ENCODE measurements around the gene GGNBP2.

The GGNBP2 gene

DNA sequence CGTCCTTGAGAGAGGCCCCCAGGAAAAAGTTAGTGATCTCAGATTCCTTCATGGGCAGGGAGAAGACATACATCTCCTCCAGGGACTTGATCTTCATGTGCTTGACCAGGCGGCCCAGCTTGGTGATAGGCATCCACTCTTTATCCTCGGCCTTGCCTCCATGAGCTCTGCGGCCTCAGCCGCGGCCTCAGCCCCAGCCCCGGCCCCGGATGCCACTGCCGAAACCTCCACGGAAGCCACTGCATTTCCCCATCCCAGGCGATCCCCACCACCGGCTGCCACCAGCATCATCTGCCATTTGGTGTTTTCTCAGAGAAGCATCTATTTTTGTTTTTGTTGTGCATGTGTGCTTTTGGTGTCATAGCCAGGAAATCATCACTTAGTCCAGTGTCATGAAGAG is 30.3 kb downstream of the GGNBP2 start:
- DNase-seq, result no peak

DNA sequence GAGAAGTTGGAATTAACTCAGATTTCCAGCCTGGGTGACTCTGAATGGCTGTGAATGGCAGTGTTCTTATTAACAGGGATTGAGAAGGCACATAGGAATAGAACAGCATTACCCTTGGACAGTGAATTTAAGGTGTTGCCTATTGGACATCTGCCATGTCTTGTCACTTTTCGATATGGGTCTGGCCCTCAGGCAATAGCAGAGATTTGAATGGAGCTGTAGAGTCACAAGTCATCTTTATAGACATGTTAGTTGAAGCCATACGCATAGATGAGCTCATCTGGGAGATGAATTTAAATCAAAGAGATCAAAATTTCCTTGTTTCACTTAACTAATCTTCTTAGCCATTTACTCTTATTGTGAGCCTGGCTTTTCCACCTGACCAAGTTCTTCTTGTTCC is 32.1 kb downstream of the GGNBP2 start:
- no peak for DNase-seq

DNA sequence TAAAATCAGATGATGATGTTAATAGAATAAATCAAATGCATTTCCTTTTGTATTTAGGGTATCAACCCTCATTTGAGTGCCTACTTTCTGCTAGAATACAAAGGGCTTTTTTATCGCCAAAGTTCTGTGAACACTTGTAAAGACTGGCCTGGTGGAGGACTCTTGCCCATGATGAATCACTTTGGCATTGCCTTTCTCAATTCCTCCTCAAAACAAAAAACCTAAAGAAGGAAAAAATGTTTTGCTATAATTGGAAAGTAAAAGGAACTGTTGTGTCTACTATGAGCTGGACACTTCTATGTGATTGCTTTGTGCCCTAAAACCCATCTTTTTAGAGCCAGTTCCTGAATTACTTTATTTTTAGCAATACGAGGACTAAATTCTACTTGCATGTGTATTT is 34.0 kb downstream of the GGNBP2 start:
- no peak for DNase-seq

DNA sequence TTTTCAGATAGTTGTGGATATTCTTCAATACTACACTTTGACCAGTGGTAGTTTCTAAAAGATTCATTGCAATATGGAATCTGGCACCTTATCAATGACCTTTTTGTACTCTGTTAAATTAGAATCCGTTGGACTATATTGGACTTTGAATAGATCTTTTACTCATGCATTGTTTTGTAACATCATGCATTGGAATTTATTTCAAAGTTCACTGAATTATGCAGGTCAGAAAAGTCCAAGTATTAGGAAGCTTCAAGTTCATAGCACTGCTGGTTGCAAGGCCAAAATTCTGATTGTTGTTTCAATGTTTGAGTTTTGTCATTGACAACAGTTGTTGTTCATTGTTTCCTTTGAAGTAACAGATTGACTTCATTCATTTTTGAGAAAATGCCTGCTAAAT is 39.1 kb downstream of the GGNBP2 start:
- DNase-seq, result no peak

DNA sequence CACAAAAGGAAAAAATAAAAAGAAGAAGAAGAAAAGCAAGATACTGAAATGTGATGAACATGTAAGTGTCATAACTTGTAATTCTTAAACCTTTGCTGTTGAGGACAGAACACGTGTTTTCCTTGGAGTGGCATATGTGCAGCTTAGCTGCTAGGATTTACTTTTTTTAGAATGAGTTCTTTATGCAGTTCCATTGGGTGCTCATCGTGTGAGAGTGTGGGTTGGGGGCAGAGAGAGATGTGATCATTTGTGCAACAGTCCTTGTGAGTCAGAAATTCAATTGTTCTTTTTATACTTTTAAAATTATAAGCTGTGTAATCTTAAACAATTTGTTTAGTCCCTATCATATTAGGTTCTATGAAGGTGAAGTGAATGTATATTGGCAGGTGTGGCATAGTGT is 41.4 kb downstream of the GGNBP2 start:
- DNase-seq, result no peak

DNA sequence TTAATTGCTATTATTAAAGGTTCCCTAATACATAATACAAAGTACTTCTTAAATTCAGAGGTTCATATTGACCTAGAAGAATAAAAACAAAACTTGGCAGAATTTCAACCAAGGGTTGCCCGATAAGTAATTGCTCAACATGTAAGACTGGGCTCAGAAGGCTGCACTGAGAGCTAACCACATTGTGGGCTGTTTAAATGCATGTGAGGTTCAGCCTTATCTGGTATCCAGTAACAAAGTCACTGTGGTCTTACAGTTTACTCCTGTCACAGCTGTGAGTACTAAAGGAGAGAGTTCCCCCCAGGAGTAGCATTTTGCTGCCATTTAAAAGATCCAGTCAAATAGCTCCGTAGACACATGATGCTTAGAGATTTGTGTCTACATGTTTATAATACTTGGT is 45.4 kb downstream of the GGNBP2 start:
- no peak for DNase-seq

DNA sequence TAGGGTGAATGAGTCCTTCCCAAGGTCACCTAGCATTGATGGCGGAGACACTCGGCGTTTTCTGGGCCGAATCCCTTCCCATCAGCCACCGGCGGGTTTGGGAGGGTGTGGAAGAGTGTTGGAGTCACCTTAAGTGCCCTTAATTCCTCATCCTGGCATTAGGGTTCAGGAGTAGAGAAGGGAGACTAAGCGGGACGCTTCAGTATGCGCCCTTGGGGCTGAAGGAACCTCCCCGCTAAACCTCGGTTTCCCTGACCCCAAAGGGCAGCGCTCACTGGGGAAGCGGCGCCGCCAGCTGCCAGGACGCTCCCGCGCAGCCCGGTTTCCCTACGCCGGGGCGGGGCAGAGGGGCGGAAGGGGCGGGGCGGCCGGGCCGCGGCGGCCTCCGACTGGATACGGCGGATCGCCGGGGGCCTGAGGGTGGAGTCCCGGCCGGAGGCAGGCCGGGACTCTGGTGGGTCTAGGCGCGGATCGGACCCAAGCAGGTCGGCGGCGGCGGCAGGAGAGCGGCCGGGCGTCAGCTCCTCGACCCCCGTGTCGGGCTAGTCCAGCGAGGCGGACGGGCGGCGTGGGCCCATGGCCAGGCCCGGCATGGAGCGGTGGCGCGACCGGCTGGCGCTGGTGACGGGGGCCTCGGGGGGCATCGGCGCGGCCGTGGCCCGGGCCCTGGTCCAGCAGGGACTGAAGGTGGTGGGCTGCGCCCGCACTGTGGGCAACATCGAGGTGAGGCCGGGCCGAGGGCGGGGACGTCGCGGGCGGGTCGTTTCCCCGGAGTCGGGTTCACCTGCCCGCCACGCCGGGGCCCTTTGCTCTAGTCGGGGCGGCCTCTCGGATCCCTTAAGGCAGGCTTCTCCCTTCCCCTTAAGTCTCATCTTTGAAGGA is 47.0 kb downstream of the GGNBP2 start, which contains the start of gene DHRS11:
DHRS11 (plus strand) TSS at position 446 of the 882 bp plus-strand sequence; CDS start at position 577, 131 bp downstream.
- peak; percentile 84 for DNase-seq

DNA sequence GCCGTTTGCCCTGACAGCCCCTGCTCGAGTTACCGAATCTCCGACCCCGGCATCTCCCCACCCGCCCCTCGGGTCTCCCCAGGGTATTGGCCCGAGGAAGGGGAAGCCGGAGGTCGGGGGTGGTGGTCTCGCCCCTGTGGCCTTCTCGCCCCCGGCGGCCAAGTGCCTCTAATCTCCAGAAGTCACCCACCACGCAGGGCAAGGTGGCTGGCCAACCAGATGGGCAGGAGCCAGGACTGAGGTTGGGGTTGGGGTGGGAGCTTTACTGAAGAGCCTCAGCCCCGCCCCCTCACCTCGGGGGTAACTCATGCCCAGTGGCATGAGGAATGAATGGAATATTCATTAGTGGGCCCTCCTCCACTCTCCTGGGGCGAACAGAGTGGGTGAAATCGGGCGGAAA is 47.6 kb downstream of the GGNBP2 start:
- no peak for DNase-seq

DNA sequence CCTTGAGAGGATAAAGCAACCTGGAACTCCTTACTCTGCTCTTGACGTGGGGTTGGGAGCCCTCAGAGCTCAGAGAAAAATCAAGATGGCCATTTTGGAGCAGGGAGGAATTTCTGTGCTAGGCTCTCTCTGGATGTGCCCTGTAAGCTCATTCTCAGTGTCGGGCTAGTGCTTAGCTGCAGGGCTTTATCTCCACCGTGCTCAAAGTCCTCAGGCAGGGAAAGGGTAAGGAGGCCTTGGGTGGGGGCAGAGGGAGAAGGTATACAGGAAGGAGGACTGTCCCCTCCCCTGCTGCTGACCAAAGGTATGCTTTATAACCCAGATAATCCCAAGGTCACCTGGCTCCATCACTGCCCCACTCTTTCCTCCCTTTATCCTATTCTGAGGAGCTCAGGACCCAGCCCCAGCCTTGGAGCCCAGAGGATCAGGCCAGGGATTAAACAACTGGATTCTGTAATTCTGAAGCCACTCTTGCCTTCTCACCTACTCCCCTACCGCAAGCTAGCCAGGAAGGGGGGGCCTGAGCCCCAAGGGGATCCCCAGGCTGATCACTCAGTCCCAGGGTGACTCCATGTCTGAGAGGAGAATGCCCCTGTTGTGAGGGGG is 48.1 kb downstream of the GGNBP2 start:
- DNase-seq, result no peak

DNA sequence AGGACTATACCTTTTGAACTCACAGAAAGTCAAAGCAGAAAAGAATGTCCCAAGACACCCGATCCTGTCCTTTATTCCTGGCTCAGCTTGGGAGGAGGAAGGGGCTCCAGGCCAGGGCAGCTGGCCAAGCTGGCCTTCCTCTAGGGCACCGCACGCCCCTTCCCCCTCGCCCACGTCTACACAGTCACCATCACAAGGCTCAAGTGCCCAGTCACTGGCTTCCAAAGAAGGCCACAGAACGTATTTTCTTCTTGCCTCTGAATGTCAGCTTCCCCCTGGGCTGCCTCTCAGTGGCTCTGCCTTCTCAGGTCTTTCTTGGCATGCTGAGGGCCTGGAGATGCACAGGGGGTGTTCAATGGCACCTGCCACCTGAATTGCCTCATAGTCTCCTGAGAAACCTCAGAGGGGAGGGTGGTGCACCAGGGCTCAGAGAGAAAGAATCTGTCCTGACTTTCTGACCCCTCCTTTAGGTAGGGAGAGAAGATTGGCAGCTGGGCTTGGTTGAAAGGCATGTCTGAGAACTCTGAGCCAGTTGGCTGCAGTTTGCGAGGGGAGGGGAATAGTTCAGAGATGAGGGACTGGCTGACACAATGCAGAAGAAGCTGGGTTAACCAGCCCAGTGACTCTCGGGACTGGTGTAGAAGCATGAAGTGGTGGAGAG is 49.1 kb downstream of the GGNBP2 start:
- no peak for DNase-seq

DNA sequence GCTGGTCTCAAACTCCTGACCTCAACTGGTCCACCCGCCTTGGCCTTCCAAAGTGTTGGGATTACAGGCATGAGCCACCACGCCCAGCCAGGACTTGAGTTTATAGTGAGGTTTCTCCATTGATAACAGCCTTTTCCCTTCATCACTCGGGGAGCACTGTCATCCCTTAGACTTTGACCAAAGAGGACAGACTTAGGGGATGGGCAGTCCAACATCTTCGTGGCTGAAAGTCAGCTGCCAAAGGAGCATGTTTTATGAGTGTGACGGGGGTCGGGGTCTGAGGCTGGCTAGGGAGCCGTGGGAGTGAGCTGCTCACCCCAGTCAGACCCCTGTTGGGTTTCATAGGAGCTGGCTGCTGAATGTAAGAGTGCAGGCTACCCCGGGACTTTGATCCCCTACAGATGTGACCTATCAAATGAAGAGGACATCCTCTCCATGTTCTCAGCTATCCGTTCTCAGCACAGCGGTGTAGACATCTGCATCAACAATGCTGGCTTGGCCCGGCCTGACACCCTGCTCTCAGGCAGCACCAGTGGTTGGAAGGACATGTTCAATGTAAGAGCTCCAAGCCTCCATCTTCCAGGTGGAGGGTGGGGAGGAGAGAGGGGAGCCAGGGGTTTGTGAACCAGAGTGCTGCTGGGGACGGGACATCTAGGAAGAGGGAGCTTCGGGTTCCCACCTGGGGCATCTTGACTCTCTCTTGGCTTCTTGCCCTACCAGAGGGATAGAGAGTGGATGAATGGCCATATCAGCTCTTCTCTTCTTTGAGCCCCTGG is 50.1 kb downstream of the GGNBP2 start:
- DNase-seq, result no peak

DNA sequence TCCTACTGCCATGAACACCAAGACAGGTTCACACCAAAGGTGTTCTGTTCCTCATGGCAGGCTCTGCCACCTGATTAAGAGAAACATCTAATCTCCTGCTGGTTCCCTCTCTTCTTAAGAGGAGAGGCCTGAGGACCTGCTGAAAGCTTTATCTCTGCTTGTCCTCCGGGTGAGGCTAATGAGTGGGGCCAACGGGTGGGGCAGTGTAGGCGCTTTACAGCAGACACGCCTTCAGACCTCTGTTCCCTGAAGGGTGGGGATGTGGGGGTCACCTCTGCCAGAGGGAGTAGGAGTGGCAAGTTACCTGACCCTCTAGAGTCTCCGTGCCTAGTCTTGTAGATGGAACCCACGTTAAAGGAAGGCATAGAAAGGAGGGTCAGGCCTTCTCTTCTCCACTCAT is 52.5 kb downstream of the GGNBP2 start:
- DNase-seq, result no peak

DNA sequence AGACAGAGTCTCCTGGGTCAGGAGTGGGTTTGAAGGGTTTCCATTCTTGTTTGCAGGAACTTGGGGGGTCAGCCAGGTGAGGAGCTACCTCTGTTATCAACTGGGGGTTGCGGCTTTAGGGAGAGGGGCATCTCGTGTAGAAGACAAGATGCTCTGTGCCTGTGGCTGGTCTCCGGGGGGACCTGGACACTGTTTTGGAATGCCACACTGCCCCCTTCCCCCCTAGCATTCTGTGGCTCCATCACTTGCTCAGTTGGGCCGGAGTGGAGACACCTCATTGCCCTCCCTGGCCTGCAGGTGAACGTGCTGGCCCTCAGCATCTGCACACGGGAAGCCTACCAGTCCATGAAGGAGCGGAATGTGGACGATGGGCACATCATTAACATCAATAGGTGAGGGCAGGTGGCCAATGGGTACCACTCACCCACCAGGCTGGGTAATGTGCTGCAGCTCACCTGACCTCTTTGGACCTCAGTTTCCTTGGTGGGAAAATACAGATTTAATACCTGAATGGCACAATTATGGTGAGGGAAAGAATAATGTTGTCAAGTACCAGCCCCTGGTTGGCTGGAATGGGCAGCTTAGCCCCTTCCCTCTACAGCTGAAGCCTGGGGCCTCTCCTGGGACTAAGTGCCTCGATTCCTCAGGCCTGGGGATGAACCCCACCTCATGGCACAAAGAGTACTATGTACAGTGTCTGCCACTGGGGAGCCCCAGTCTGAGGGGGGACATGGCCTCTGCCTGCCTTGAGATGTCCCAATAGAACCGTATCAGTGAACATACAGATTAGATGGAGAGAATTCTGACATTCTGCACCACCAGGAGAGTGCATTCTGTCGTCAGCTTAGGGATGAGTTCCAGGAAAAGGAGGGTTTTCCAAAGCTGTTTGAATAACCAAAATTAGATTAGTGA is 53.4 kb downstream of the GGNBP2 start:
- no peak for DNase-seq

DNA sequence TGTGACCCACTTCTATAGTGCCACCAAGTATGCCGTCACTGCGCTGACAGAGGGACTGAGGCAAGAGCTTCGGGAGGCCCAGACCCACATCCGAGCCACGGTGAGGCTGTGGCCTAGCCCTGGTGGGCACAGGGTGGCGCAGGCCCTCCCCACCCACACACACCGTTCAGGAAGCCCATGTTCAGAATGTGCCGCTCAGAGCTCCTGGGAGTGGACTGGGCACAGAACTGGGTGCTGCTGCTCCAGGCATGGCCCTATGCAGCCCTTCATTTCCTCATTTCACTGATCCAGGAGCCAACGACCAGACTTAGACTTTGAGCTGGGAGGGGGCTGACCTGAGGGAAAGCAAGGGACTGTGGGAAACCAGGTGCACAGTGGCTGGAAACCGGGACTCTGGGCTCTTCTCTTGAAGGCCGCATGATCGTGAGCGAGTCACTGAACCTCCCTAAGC is 54.3 kb downstream of the GGNBP2 start:
- no peak for DNase-seq

DNA sequence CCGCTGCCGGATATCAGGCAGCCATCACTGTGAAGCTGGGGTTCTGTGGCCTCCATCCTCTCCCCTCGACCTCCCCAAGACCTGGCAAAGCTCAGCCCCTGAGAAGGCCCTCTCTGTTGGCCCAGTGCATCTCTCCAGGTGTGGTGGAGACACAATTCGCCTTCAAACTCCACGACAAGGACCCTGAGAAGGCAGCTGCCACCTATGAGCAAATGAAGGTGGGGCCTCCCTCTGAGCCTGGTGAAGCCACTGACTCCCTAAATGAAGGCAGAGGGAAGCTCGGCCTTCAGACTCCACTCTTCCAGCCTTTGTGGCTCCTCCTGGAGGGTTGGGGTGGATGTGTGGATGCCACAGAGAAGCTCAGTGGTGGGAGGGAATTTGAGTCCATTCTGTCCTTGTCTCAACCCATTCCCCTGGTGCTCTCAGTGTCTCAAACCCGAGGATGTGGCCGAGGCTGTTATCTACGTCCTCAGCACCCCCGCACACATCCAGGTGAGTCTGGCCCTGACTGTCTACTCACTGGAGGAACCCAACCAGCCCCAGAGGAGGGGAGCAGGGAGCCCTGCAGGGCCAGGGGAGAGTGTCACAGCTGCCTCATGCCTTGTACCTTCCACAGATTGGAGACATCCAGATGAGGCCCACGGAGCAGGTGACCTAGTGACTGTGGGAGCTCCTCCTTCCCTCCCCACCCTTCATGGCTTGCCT is 55.0 kb downstream of the GGNBP2 start:
- DNase-seq, result no peak

DNA sequence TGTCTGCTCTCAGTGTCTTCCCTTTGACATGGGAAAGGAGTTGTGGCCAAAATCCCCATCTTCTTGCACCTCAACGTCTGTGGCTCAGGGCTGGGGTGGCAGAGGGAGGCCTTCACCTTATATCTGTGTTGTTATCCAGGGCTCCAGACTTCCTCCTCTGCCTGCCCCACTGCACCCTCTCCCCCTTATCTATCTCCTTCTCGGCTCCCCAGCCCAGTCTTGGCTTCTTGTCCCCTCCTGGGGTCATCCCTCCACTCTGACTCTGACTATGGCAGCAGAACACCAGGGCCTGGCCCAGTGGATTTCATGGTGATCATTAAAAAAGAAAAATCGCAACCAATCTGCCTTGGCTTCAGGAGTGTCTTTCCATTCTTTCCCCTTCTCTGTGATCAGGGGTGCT is 55.7 kb downstream of the GGNBP2 start:
- no peak for DNase-seq

DNA sequence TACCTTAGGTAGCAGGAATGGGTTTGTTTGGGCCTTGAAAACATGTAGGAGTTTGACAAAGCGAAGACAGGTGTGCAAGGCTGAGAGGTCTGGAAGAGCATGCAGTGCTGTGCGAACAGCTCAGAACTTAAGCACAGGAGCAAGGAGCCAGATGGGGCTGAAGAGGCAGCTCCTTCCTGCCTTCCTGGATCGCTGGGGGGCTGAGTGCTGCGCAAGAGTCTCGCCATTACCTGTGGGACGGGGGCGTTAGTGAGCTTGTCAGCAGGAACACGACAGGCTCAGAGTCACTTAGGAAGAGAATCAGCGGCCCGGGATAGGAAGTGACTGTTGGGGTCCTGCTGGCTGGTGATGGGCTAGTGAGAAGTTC is 56.2 kb downstream of the GGNBP2 start:
- DNase-seq, result no peak

DNA sequence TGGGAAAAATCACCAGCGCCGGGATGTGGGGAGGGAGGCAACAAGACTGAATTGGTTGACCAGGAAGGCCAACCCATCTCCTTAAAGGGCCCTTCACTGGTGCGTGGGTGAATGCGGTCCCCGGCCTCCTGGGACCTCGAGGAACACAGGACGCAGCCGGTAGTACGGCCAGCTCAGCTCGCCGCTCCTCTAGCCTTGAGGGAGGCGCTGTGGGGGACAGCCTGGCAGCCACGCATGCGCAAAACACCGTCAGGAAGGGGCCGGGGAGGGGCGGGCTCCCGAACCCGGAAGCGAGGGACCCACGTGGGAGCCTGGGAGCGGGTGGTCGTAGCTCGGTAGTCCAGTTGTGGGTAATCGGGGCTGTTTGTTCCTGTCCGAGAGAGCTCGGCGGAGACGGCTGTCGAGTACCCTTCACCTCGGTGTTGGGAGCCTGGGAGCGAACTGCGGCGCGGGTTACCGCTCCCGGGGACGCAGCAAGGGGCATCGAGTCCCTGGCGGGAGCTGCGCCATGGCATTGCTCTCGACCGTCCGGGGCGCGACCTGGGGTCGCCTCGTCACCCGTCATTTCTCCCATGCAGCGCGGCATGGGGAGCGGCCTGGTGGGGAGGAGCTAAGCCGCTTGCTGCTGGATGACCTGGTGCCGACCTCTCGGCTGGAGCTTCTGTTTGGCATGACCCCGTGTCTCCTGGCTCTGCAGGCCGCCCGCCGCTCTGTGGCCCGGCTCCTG is 56.7 kb downstream of the GGNBP2 start, which contains the start of gene MRM1:
MRM1 (plus strand) TSS at position 281 of the 727 bp plus-strand sequence; CDS start at position 509, 228 bp downstream.
- peak; percentile 96 for DNase-seq

DNA sequence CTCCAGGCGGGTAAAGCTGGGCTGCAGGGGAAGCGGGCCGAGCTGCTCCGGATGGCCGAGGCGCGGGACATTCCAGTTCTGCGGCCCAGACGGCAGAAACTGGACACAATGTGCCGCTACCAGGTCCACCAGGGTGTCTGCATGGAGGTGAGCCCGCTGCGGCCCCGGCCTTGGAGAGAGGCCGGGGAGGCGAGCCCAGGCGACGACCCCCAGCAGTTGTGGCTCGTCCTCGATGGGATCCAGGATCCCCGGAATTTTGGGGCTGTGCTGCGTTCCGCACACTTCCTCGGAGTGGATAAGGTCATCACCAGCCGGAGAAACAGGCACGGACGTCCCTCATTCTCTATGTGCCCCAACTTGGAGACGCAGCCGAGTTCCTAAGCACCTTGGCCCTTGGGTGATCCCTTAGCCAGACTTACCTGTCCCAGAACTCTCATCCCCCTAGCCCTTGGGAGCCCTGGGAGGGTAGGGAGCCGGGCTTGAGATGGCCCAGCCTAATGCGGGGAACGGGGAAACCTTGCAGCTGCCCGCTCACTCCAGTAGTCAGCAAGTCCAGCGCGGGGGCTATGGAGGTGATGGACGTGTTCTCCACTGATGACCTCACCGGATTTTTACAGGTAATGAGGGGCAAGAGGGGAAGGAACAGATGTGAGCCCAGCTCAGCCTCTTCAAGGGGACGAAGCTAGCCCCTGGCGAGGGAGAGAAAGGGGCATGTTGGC is 57.5 kb downstream of the GGNBP2 start:
- peak; percentile 19 for DNase-seq

DNA sequence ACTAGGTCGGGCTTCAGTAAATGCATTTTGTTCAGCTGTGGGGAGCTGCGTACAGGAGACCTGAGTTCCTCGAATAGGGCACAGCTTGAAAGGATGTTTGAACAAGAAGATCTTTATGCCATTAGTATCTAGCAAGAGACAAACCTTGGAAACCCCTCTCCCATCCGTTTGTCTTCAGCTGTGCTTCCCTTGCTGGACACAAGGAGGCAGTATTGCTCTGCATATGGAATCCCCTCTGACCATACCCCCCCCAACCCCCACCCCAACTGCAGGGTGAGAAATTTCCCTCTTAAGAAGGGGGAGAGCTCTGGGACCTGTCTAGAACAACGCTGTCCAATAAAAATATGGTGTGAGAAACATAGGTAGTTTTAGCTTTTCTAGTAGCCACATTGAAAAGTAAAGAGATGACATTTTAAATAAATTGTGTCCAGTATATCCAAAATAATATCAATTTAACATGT is 58.2 kb downstream of the GGNBP2 start:
- peak; percentile 76 for DNase-seq
